NCI-H1694 (cell line): Measurements from ENCODE around the gene LBH.

Source experiments
- DNase-seq: peaks from one replicate; lab custom pipeline; 2025; lab: John Stamatoyannopoulos, UW

The LBH gene

DNA sequence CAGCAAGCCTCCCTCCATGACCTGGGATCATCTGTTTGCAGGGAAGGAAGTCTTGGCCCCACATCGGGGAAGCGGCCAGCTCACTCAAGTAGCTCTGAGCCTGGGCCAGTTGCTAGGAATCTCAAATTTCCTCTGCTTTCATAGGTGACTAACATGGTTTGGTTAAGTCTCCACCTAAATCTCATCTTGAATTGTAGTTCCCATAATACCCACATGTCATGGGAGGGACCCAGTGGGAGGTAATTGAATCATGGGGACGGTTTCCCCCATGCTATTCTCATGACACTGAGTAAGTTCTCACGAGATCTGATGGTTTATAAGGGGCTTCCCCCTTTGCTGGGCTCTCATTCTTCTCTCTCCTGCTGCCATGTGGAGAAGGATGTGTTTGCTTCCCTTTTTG lies 75.2 kb downstream of the LBH start:
- DNase-seq, result no peak

DNA sequence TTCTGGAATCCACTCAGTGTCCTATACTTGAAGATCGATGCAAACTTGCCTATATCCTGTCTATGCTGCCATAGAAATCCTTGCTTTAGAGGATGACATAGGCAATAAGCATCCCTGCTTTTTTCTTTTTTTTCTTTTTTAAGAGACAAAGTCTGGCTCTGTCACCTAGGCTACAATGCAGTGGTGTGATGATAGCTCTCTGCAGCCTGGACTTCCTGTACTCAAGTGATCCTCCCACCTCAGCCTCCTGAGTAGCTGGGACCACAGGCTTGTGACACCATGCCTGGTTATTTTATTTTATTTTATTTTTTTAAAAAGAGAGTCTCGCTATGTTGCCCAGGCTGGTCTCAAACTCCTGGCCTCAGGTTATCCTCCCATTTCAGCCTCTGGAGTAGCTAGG lies 76.9 kb downstream of the LBH start:
- DNase-seq, result no peak
